22Rv1 (cell line): ENCODE data around the gene CCDC148.

Source experiments
- CTCF ChIP-seq: fragments of 450-650 bp; IDR thresholded peaks from 2 replicates; pipeline ENCODE4 v1.5.1; 2017; ENCODE audit warnings: mild to moderate bottlenecking
- ZFX ChIP-seq: fragments of 450-650 bp; IDR thresholded peaks from 2 replicates; pipeline ENCODE4 v1.6.1; 2017; ENCODE audit warnings: antibody characterized with exemption, borderline replicate concordance

GRCh38 chr2:158239271-158239670, 217.3 kb downstream of the CCDC148 start:
- no peak for TF ChIP-seq CTCF
- TF ChIP-seq ZFX, result no peak
